ENCODE data around the gene ST7.

DNA sequence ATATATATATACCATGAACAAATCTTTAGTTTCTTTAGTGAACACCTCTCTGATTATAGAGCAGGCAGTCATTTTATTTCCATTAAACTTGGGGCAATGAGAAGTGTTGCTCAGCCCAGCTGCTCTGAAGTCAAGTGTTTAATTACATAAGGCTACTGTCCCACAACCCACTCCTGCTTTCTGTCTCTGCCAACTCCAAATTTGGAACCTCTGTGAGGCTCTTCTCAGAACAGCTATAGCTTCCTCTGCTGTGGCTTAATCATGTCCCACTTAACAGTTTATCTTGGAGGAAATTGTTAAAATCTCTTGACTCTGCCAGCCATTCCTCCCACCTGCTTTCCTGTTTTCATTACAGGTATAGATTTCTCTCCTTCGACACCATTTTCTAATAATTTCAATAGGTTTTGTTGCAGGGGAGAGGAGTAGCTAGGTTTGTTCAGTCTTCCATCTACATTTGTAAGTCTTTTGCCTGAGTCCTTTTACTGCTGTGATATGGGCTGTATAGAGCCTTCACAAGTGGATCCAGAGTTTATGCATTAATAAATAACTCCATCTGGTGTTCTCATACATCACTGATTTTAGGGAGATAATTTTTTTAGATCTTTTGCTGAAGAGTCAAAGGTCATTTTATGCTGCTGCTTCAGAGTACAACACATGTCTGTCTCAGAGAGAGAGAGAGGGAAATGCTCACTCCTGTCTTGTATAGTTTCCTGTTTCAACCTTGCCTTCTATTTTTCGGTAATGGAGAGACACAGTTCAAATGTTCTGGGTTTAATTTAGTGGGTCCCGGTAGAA lies 199.1 kb downstream of the ST7 start:
- TF ChIP-seq, protein P1, sequence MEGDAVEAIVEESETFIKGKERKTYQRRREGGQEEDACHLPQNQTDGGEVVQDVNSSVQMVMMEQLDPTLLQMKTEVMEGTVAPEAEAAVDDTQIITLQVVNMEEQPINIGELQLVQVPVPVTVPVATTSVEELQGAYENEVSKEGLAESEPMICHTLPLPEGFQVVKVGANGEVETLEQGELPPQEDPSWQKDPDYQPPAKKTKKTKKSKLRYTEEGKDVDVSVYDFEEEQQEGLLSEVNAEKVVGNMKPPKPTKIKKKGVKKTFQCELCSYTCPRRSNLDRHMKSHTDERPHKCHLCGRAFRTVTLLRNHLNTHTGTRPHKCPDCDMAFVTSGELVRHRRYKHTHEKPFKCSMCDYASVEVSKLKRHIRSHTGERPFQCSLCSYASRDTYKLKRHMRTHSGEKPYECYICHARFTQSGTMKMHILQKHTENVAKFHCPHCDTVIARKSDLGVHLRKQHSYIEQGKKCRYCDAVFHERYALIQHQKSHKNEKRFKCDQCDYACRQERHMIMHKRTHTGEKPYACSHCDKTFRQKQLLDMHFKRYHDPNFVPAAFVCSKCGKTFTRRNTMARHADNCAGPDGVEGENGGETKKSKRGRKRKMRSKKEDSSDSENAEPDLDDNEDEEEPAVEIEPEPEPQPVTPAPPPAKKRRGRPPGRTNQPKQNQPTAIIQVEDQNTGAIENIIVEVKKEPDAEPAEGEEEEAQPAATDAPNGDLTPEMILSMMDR (IDR thresholded peaks at IDR 0.05) = no peak
- TF ChIP-seq JUN (CRISPR knock-in tag; IDR thresholded peaks at IDR 0.05) (no peak), NR3C1 (CRISPR knock-in tag; conservative IDR thresholded peaks at IDR 0.05; ENCODE audit: low read depth) (no peak), ZNF263 (CRISPR knock-in tag; IDR thresholded peaks at IDR 0.05; ENCODE audit: low read depth) (no peak), CREB1 (CRISPR knock-in tag; IDR thresholded peaks at IDR 0.05) (no peak)
- TF ChIP-seq, protein P2, sequence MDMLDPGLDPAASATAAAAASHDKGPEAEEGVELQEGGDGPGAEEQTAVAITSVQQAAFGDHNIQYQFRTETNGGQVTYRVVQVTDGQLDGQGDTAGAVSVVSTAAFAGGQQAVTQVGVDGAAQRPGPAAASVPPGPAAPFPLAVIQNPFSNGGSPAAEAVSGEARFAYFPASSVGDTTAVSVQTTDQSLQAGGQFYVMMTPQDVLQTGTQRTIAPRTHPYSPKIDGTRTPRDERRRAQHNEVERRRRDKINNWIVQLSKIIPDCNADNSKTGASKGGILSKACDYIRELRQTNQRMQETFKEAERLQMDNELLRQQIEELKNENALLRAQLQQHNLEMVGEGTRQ (CRISPR knock-in tag; IDR thresholded peaks at IDR 0.05) = no peak

Measured in WTC11 (cell line).